Fibroblast of the conjunctiva (primary cell): ENCODE results near the gene DXO.

Experiments used
- DNase-seq: peaks from one replicate; pipeline ENCODE4 v3.0.0-alpha.2; 2010; ENCODE audit warnings: low read depth

DXO gene

DNA sequence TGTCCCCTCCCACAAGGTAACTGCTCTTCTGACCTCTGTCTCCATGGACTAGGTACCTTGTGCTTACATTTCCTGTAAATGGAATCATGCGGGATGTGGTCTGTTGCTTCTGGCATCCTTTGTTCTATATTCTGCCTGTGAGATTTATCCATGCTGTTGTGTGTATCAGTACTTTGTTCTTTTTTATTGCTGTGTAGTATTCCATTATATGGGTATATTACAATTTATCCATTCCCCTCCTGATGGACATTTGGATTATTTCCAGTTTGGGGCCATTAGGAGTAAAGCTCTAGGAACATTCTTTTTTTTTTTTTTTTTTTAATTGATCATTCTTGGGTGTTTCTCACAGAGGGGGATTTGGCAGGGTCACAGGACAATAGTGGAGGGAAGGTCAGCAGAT is 41.0 kb downstream of the DXO start:
- DNase-seq, result no peak

DNA sequence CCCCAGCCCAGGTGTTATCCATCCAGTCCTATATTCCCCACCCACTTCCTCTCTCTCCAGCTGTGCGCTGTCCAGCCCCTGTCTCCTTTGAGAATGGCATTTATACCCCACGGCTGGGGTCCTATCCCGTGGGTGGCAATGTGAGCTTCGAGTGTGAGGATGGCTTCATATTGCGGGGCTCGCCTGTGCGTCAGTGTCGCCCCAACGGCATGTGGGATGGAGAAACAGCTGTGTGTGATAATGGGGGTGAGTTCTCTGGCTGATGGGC is 43.3 kb downstream of the DXO start:
- no peak for DNase-seq

GRCh38 chr6:31927863-31928671 is 43.9 kb downstream of the DXO start:
- no peak for DNase-seq

DNA sequence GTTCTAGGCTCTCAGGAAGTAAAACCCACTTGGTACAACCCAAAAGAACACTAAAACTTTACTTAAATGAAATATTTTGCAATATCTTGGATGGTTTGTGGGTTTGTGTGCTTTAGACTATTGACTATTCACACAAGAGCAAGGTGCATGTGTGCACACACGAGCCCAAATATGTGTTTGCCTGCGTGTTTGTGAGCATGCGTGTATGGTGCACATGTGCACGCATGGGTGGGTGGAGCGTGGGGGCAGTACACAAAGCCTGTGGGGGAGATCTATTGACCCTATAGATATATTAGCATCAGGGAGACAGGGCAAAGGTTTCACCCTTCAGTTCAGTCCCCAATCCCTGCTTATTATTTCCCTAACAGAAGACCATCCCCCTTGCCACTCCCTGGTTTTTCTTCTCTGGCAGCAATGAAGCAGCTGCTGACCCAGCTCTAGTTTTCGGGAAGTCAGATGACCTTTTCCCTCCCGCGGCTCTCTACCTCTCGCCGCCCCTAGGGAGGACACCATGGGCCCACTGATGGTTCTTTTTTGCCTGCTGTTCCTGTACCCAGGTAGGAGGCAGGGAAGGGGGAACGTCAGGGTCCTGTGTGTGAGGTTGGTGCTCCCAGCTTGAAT is 44.6 kb downstream of the DXO start, which contains the start of gene C2:
Gene C2, plus strand, starts transcription at position 476 of the 621 bp plus-strand sequence. Its CDS starts 36 bp downstream, at position 512.
- no peak for DNase-seq

- DNase-seq, result no peak
Observed at GRCh38 chr6:31922942-31923341, 49.0 kb downstream of the DXO start.

DNA sequence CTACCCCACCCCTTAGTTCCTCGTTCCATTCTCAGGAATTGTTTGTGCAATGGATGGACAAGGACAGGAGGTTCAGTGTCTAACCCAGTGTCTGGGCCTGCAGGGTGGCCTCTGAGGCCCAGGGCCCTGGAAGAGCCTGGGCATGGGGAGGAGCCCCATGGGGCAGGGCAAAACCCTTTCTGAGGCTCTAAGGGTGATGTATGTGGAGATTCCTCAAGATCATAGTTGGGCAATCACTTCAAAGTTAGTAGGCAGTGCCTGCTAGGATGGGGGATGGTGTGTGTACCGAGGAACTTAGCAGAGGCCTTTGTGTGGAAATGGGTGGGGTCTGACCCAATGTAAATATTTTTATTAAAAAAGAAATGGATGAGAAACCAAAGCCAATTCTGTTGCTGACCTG is 51.1 kb downstream of the DXO start:
- no peak for DNase-seq
